ENCODE data around the gene TPM2. TPM values are rescaled to one million over a fixed set of nuclear protein-coding genes. Genes with fewer than 3 reads are reported as not detected.

TPM2 gene
- total and polyA plus RNA-seq, 7 donors = 6,047 to 16,334 (median 9,199) TPM

DNA sequence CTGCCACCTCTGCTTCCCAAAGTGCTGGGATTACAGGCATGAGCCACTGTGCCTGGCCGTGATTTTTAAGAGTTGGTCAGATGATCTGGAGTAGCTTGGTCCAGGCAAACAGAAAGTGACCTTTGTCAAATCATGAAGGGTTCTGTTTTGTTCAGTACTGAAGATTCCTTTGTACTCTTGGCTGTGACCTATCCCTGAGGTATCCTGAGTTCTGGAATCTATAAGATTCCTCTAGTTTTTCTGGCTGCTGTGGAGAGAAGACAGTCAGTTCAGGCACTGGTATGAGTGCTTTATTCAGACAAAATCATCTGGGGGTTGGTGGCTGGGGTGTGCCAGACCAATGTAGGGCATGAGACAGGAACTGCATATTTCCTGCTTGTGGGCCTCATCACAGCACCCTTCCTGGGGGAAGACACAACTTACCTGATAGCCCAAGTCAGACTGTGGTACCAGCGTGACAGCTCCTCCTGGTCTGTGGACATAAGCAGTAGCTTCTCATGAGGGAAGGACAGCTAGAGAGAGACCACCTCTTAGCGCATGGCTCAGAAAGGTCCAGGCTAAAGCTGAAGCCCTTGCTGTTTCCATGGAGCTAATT, 27.9 kb downstream of the TPM2 start:
- H3K27ac ChIP-seq = peak overlapping the region; percentile 100
- H3K4me3 ChIP-seq = no peak overlapping the region
- H3K27me3 ChIP-seq (ENCODE audit: insufficient read depth in 3 of 3, low read length in 2 of 3) = no peaks in the 10 kb centered on the region
- no peak for DNase-seq
- ATAC-seq = no peak
- H3K36me3 ChIP-seq (ENCODE audit: insufficient read depth in 1 of 2, low read depth in 1 of 2) = peaks cover 0 to 18% of the 10 kb centered on the region in 2 donors
- TF ChIP-seq, protein P1, sequence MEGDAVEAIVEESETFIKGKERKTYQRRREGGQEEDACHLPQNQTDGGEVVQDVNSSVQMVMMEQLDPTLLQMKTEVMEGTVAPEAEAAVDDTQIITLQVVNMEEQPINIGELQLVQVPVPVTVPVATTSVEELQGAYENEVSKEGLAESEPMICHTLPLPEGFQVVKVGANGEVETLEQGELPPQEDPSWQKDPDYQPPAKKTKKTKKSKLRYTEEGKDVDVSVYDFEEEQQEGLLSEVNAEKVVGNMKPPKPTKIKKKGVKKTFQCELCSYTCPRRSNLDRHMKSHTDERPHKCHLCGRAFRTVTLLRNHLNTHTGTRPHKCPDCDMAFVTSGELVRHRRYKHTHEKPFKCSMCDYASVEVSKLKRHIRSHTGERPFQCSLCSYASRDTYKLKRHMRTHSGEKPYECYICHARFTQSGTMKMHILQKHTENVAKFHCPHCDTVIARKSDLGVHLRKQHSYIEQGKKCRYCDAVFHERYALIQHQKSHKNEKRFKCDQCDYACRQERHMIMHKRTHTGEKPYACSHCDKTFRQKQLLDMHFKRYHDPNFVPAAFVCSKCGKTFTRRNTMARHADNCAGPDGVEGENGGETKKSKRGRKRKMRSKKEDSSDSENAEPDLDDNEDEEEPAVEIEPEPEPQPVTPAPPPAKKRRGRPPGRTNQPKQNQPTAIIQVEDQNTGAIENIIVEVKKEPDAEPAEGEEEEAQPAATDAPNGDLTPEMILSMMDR (IDR thresholded peaks at IDR 0.05) = no peak
- H3K4me1 ChIP-seq = peaks cover 34% of the 10 kb centered on the region
- intact Hi-C loops (cut with DNase I) = loop anchor here (2.0 to 5.0 kb wide), 2 partner anchors 23 to 35 kb away; no protein-coding TSS in a partner anchor
- 65 to 73% (median 71%) methylated on average over 3 of the region's 3 CpGs for WGBS, 3 donors
- no peaks in the 10 kb centered on the region for H3K9me3 ChIP-seq

DNA sequence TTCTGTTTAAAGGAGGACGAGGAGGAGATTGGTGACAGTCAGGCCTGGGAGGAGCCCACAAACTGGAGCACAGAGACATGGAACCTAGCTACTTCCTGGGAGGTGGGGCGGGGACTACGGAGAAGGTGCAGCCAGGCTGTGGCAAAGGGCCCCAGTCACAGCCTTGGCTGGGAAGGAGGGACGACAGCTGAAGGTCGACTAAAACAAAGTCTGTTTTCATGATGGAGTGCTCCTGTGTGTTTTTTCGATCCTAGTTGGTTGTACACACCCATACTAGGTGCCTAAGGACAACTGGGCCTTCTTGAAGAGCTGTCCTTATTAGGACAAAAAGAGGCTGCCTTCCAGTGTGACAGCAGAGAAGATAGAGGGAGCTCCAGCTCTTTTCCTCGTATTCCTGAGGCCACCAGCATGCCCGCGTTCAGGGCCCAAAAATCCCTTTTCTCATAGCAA, 28.7 kb downstream of the TPM2 start:
- DNase-seq (no peak), ATAC-seq (no peak)
- 34 to 46% (median 36%) methylated on average over 9 of the region's 9 CpGs for WGBS, 3 donors
- peaks cover 34% of the 10 kb centered on the region for H3K4me1 ChIP-seq
- no peak overlapping the region for H3K4me3 ChIP-seq
- TF ChIP-seq, protein P1 (IDR thresholded peaks at IDR 0.05) = peak; percentile 50
- intact Hi-C loops (cut with DNase I) = loop anchor here (5.0 kb wide), 1 partner anchor 36 kb away; no protein-coding TSS in a partner anchor
- H3K27ac ChIP-seq = peak overlapping the region; percentile 100
- H3K36me3 ChIP-seq (ENCODE audit: insufficient read depth in 1 of 2, low read depth in 1 of 2) = peaks cover 0 to 18% of the 10 kb centered on the region in 2 donors
- no peaks in the 10 kb centered on the region for H3K27me3 ChIP-seq (ENCODE audit: insufficient read depth in 3 of 3, low read length in 2 of 3)
- H3K9me3 ChIP-seq = no peaks in the 10 kb centered on the region

DNA sequence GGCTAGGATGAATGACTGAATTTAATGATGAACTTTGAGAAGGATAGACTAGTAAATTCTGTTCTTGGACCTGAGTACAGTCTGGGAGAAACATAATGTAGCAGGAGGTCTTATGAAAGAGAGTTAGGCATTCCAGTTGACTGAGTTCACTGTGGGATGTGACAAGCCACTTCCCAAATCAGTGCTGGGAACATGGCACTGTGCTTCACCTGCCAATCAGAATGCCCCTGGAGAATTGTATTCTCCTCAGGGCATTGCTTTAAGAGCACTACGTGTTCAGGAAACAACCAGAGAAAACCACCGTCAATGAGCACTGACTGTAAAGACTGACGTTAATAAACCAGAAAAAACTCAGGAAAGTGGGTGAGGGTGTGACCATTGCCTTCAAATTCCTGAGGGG, 30.4 kb downstream of the TPM2 start:
- H3K4me1 ChIP-seq = peaks cover 26% of the 10 kb centered on the region
- peak overlapping the region; percentile 100 for H3K27ac ChIP-seq
- peaks cover 0 to 18% of the 10 kb centered on the region in 2 donors for H3K36me3 ChIP-seq (ENCODE audit: insufficient read depth in 1 of 2, low read depth in 1 of 2)
- peak overlapping the region; percentile 89 for H3K4me3 ChIP-seq
- H3K27me3 ChIP-seq (ENCODE audit: insufficient read depth in 3 of 3, low read length in 2 of 3) = no peaks in the 10 kb centered on the region
- 32 to 46% (median 39%) methylated on average over 3 of the region's 3 CpGs for WGBS, 3 donors
- intact Hi-C loops (cut with DNase I) = loop anchor here (2.0 kb wide), 1 partner anchor 71 kb away; no protein-coding TSS in a partner anchor
- no peak for DNase-seq
- H3K9me3 ChIP-seq = no peaks in the 10 kb centered on the region
- ATAC-seq = peak; percentile 22 to 60 (median 46)
- TF ChIP-seq, protein P1 (IDR thresholded peaks at IDR 0.05) = no peak

- peaks cover 26% of the 10 kb centered on the region for H3K4me1 ChIP-seq
- peak overlapping the region; percentile 100 for H3K27ac ChIP-seq
- no peaks in the 10 kb centered on the region for H3K27me3 ChIP-seq (ENCODE audit: insufficient read depth in 3 of 3, low read length in 2 of 3)
- intact Hi-C loops (cut with DNase I) = loop anchor here (2.0 kb wide), 1 partner anchor 72 kb away; no protein-coding TSS in a partner anchor
- TF ChIP-seq, protein P1 (IDR thresholded peaks at IDR 0.05) = no peak
- 0 to 5% (median 1%) methylated on average over 2 of the region's 2 CpGs for WGBS, 3 donors
- H3K4me3 ChIP-seq = peak overlapping the region; percentile 89
- H3K9me3 ChIP-seq = no peaks in the 10 kb centered on the region
- H3K36me3 ChIP-seq (ENCODE audit: insufficient read depth in 1 of 2, low read depth in 1 of 2) = peaks cover 0 to 18% of the 10 kb centered on the region in 2 donors
- ATAC-seq (peak; percentile 20 to 44 (median 32)), DNase-seq (peak; percentile 59 to 76)
Observed at GRCh38 chr9:35658968-35659220, 30.8 kb downstream of the TPM2 start.

Data from psoas muscle (tissue), 8 donors.